Mesenchymal stem cell (in vitro differentiated cells and primary cell): Measurements from ENCODE around the gene RPL35A.

ENCODE experiments used
- DNase-seq: peaks from one replicate; pipeline ENCODE4 v3.0.0-alpha.2; 2013
- H2AFZ ChIP-seq: one replicate; pipeline ENCODE4 v1.6.1; 2013; ENCODE audit warnings: low read depth, mild to moderate bottlenecking, control low read depth, inconsistent platforms, low read length, moderate library complexity
- H2AK5ac ChIP-seq: 2 replicates; pipeline ENCODE4 v1.6.1; 2013; ENCODE audit warnings: low read length, moderate library complexity, mild to moderate bottlenecking, inconsistent platforms; ENCODE audit not compliant: severe bottlenecking
- H2BK120ac ChIP-seq: one replicate; pipeline ENCODE4 v1.6.1; 2013; ENCODE audit warnings: low read depth, mild to moderate bottlenecking, inconsistent platforms, low read length, moderate library complexity
- H2BK12ac ChIP-seq, 2 experiments: one replicate each; pipeline ENCODE4 v1.6.1; 2013; ENCODE audit warnings: inconsistent platforms in 2 of 2, low read length in 2 of 2, mild to moderate bottlenecking in 2 of 2, moderate library complexity in 2 of 2, control low read depth in 1 of 2
- H2BK15ac ChIP-seq: one replicate; pipeline ENCODE4 v1.6.1; 2013; ENCODE audit warnings: mild to moderate bottlenecking, low read depth, inconsistent platforms; ENCODE audit not compliant: poor library complexity, severe bottlenecking
- H2BK5ac ChIP-seq: 2 replicates; pipeline ENCODE4 v1.6.1; 2013; ENCODE audit warnings: low read depth, mild to moderate bottlenecking, low read length, control low read depth, inconsistent platforms; ENCODE audit not compliant: poor library complexity, severe bottlenecking
- H3K14ac ChIP-seq, 2 experiments: one replicate each; pipeline ENCODE4 v1.6.1; 2013; ENCODE audit warnings: inconsistent platforms in 2 of 2, low read length in 2 of 2, control low read depth in 1 of 2, mild to moderate bottlenecking in 1 of 2, moderate library complexity in 1 of 2
- H3K18ac ChIP-seq, 2 experiments: one replicate each; pipeline ENCODE4 v1.6.1; 2013; ENCODE audit warnings: inconsistent platforms in 2 of 2, low read length in 2 of 2, control low read depth in 1 of 2, low read depth in 1 of 2, mild to moderate bottlenecking in 1 of 2
- H3K23ac ChIP-seq, 2 experiments: one replicate each; pipeline ENCODE4 v1.6.1; 2013; ENCODE audit warnings: inconsistent platforms in 2 of 2, low read length in 2 of 2, mild to moderate bottlenecking in 2 of 2, moderate library complexity in 2 of 2, control low read depth in 1 of 2
- H3K27ac ChIP-seq: 2 replicates; pipeline ENCODE4 v1.5.1; 2013; ENCODE audit warnings: mild to moderate bottlenecking, moderate library complexity, low read length, control low read depth, inconsistent platforms; ENCODE audit not compliant: poor library complexity, severe bottlenecking
- H3K27me3 ChIP-seq, 2 experiments: 2 replicates each; pipeline versions ENCODE4 v1.6.1 to v1.7.0; 2013; ENCODE audit warnings: low read length in 2 of 2, mild to moderate bottlenecking in 2 of 2, moderate library complexity in 2 of 2, control low read depth in 1 of 2, inconsistent platforms in 1 of 2; ENCODE audit not compliant: control insufficient read depth in 1 of 2, insufficient read depth in 1 of 2
- H3K36me3 ChIP-seq, 2 experiments: 2 replicates each; pipeline versions ENCODE4 v1.6.1 to v1.7.0; 2013; ENCODE audit warnings: low read length in 2 of 2, control low read depth in 1 of 2, inconsistent platforms in 1 of 2, low read depth in 1 of 2, mild to moderate bottlenecking in 1 of 2; ENCODE audit not compliant: insufficient read depth in 2 of 2, control insufficient read depth in 1 of 2
- H3K4ac ChIP-seq, 2 experiments: one replicate each; pipeline ENCODE4 v1.6.1; 2013; ENCODE audit warnings: inconsistent platforms in 2 of 2, low read length in 2 of 2, mild to moderate bottlenecking in 2 of 2, moderate library complexity in 2 of 2, control low read depth in 1 of 2, low read depth in 1 of 2
- H3K4me1 ChIP-seq: 2 replicates; pipeline ENCODE4 v1.6.1; 2013; ENCODE audit warnings: low read depth, low read length, control low read depth; ENCODE audit not compliant: control insufficient read depth, insufficient read depth
- H3K4me2 ChIP-seq: 2 replicates; pipeline ENCODE4 v1.6.1; 2013; ENCODE audit warnings: low read length, mild to moderate bottlenecking, inconsistent platforms; ENCODE audit not compliant: poor library complexity, severe bottlenecking
- H3K4me3 ChIP-seq, 2 experiments: 2 replicates each; pipeline versions ENCODE4 v1.5.1 to v1.7.0; 2013; ENCODE audit warnings: low read length in 2 of 2, mild to moderate bottlenecking in 2 of 2, control low read depth in 1 of 2, low read depth in 1 of 2; ENCODE audit not compliant: insufficient read depth in 1 of 2
- H3K79me1 ChIP-seq: replicated peaks from 2 replicates; pipeline ENCODE4 v1.6.1; 2013; ENCODE audit warnings: mild to moderate bottlenecking, control low read depth, low read length, inconsistent platforms; ENCODE audit not compliant: poor library complexity, severe bottlenecking
- H3K9ac ChIP-seq: 2 replicates; pipeline ENCODE4 v1.7.0; 2013; ENCODE audit warnings: mild to moderate bottlenecking, low read length, moderate library complexity
- H3K9me3 ChIP-seq: 2 replicates; pipeline ENCODE4 v1.7.0; 2013; ENCODE audit warnings: mild to moderate bottlenecking, low read length; ENCODE audit not compliant: control insufficient read depth
- H4K8ac ChIP-seq: one replicate; pipeline ENCODE4 v1.6.1; 2013; ENCODE audit warnings: inconsistent platforms, mild to moderate bottlenecking, low read length, moderate library complexity
- H4K91ac ChIP-seq: one replicate; pipeline ENCODE4 v1.6.1; 2013; ENCODE audit warnings: mild to moderate bottlenecking, low read length, inconsistent platforms
- WGBS: methylation state at CpG from one replicate; pipeline ENCODE4 v1.1.7; 2013; ENCODE audit warnings: mixed read lengths; 5-methylcytosine and 5-hydroxymethylcytosine counted together

RPL35A gene

DNA sequence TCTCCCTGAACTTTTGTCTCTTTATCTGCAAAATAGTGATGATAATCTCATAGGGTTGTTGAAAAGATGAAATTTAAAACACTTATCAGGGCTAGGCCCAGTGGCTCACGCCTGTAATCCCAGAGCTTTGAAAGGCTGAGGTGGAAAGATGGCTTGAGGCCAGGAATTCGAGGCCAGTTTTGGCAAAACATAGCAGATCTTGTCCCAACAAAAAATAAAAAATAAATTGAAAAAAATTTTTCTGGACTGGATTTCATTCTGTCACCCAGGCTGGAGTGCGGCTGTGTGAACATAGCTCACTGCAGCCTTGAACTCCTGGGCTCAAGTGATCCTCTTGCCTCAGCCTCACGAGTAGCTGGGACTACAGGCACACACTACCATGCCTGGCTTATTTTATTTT is 39.7 kb downstream of the RPL35A start:
- Histone ChIP-seq H2AK5ac (no peak overlapping the region), H3K9me3 (no peaks in the 10 kb centered on the region), H3K79me1 (no peaks in the 10 kb centered on the region), H3K36me3 (peaks cover 9 to 39% of the 10 kb centered on the region in 2 experiments), H3K18ac (no peak overlapping the region), H3K4me2 (no peak overlapping the region), H2BK120ac (no peak overlapping the region), H3K14ac (no peak overlapping the region), H3K23ac (no peak overlapping the region), H2BK15ac (no peak overlapping the region), H2AFZ (no peak overlapping the region), H4K8ac (no peak overlapping the region), H3K27me3 (no peaks in the 10 kb centered on the region), H2BK12ac (no peak overlapping the region), H3K4ac (no peak overlapping the region), H3K27ac (no peak overlapping the region), H2BK5ac (no peak overlapping the region), H3K4me1 (no peaks in the 10 kb centered on the region), H4K91ac (no peak overlapping the region), H3K4me3 (no peak overlapping the region), H3K9ac (no peak overlapping the region)
- no peak for DNase-seq
- 92% methylated on average over 2 of the region's 4 CpGs for WGBS

DNA sequence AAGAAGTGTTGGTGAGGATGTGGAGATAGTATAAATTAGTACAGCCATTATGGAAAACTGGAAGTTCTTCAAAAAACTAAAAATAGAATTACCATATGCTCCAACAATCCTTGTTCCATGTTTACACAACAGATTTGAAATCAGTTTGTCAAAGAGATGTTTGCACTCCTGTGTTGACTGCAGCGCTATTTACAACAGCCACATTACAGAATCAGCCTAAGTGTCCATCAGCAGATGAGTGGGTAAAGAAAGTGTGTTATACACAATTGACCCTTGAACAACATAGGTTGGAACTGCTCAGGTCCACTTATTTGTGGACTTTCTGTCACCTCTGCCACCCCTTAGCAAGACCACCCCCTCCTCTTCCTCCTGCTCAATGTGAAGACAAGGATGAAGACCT is 44.7 kb downstream of the RPL35A start:
- Histone ChIP-seq H2BK5ac (no peak overlapping the region), H3K36me3 (peaks cover 8 to 45% of the 10 kb centered on the region in 2 experiments), H4K8ac (no peak overlapping the region), H2AK5ac (no peak overlapping the region), H3K18ac (no peak overlapping the region), H2BK120ac (no peak overlapping the region), H4K91ac (no peak overlapping the region), H3K27me3 (no peaks in the 10 kb centered on the region), H3K23ac (no peak overlapping the region), H3K4ac (no peak overlapping the region), H3K27ac (no peak overlapping the region), H3K4me3 (no peak overlapping the region), H3K14ac (no peak overlapping the region), H3K4me1 (no peaks in the 10 kb centered on the region), H2AFZ (no peak overlapping the region), H2BK15ac (no peak overlapping the region), H3K9ac (no peak overlapping the region), H3K4me2 (no peak overlapping the region), H3K9me3 (no peaks in the 10 kb centered on the region), H3K79me1 (no peaks in the 10 kb centered on the region), H2BK12ac (no peak overlapping the region)
- WGBS, result 100% methylated on average over 1 of the region's 1 CpG
- no peak for DNase-seq

DNA sequence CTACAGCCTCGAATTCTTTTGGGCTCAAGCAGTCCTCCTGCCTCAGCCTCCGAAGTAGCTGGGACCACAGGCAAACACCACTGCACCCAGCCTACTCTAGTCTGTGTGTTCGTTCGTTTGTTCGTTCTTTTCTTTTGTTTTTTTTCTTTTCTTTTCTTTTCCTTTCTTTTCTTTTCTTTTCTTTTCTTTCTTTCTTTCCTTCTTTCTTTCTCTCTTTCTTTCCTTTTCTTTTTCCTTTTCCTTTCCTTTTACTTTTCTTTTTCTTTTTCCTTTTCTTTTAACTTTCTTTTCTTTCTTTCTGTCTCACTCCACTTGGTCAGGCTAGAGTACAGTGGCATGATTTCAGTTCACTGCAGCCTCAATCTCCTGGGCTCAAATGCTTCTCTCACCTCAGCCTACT is 46.9 kb downstream of the RPL35A start:
- H3K27ac ChIP-seq, result no peak overlapping the region
- H3K4me1 ChIP-seq, result no peaks in the 10 kb centered on the region
- no peaks in the 10 kb centered on the region for H3K27me3 ChIP-seq
- H3K9ac ChIP-seq, result no peak overlapping the region
- 95% methylated on average over 5 of the region's 5 CpGs for WGBS
- no peak overlapping the region for H3K18ac ChIP-seq
- H3K79me1 ChIP-seq, result no peaks in the 10 kb centered on the region
- H4K91ac ChIP-seq, result no peak overlapping the region
- no peak overlapping the region for H3K4ac ChIP-seq
- DNase-seq, result no peak
- no peak overlapping the region for H3K14ac ChIP-seq
- H3K36me3 ChIP-seq, result peaks cover 3 to 40% of the 10 kb centered on the region in 2 experiments
- no peak overlapping the region for H2BK15ac ChIP-seq
- no peak overlapping the region for H3K4me2 ChIP-seq
- no peak overlapping the region for H4K8ac ChIP-seq
- H2BK12ac ChIP-seq, result no peak overlapping the region
- no peak overlapping the region for H2AFZ ChIP-seq
- H3K9me3 ChIP-seq, result no peaks in the 10 kb centered on the region
- no peak overlapping the region for H3K4me3 ChIP-seq
- no peak overlapping the region for H2BK5ac ChIP-seq
- H3K23ac ChIP-seq, result no peak overlapping the region
- H2AK5ac ChIP-seq, result no peak overlapping the region
- no peak overlapping the region for H2BK120ac ChIP-seq

DNA sequence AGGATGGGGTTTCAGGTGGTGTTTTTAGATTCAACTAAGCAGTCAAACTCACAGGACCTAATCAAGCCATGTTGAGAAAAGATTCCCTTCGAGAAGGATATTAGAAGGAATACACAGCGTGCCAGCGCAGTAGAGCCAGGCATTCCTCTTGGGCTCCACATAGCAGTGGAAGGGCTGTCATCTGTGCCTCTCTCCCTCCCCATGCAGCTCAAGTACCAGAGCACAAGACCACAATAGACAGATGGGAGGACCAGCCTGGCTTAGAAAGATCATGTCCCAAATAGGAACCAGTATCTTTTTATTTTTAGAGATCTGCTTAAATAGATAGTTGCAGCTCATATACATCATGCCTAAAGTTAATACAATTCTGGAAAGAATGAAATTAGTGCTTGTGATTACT is 47.9 kb downstream of the RPL35A start:
- no peak overlapping the region for H3K18ac ChIP-seq
- H2BK12ac ChIP-seq, result no peak overlapping the region
- peak overlapping the region in 1 of 2 experiments; percentile 29 for H3K14ac ChIP-seq
- WGBS, result 98% methylated on average over 3 of the region's 3 CpGs
- H2BK5ac ChIP-seq, result no peak overlapping the region
- no peaks in the 10 kb centered on the region for H3K9me3 ChIP-seq
- no peak overlapping the region for H4K91ac ChIP-seq
- H3K4me2 ChIP-seq, result no peak overlapping the region
- no peak overlapping the region for H2BK15ac ChIP-seq
- H2AK5ac ChIP-seq, result no peak overlapping the region
- H2AFZ ChIP-seq, result no peak overlapping the region
- H4K8ac ChIP-seq, result no peak overlapping the region
- no peaks in the 10 kb centered on the region for H3K27me3 ChIP-seq
- H2BK120ac ChIP-seq, result no peak overlapping the region
- H3K79me1 ChIP-seq, result no peaks in the 10 kb centered on the region
- no peak for DNase-seq
- H3K4me1 ChIP-seq, result no peaks in the 10 kb centered on the region
- H3K4ac ChIP-seq, result no peak overlapping the region
- peaks cover 3 to 30% of the 10 kb centered on the region in 2 experiments for H3K36me3 ChIP-seq
- H3K23ac ChIP-seq, result no peak overlapping the region
- no peak overlapping the region for H3K27ac ChIP-seq
- H3K9ac ChIP-seq, result no peak overlapping the region
- no peak overlapping the region for H3K4me3 ChIP-seq
